AG10803 (cell line): ENCODE measurements around the gene RAE1.

Experiments used
- DNase-seq: peaks from one replicate; pipeline ENCODE4 v3.0.0; 2010; ENCODE audit warnings: low read depth
- H3K4me3 ChIP-seq: 2 replicates; pipeline ENCODE4 v1.5.1; 2011; ENCODE audit warnings: mild to moderate bottlenecking, low read length, control low read depth
- TF ChIP-seq, protein P1 (sequence below): conservative IDR thresholded peaks from 2 replicates; pipeline ENCODE4 v1.5.1; 2011; ENCODE audit warnings: mild to moderate bottlenecking, low read length, control low read depth, inconsistent platforms

The RAE1 gene

GRCh38 chr20:57397693-57398108 lies 46.6 kb downstream of the RAE1 start:
- no peak for DNase-seq
- H3K4me3 ChIP-seq: no peak overlapping the region
- TF ChIP-seq, protein P1, sequence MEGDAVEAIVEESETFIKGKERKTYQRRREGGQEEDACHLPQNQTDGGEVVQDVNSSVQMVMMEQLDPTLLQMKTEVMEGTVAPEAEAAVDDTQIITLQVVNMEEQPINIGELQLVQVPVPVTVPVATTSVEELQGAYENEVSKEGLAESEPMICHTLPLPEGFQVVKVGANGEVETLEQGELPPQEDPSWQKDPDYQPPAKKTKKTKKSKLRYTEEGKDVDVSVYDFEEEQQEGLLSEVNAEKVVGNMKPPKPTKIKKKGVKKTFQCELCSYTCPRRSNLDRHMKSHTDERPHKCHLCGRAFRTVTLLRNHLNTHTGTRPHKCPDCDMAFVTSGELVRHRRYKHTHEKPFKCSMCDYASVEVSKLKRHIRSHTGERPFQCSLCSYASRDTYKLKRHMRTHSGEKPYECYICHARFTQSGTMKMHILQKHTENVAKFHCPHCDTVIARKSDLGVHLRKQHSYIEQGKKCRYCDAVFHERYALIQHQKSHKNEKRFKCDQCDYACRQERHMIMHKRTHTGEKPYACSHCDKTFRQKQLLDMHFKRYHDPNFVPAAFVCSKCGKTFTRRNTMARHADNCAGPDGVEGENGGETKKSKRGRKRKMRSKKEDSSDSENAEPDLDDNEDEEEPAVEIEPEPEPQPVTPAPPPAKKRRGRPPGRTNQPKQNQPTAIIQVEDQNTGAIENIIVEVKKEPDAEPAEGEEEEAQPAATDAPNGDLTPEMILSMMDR: no peak

GRCh38 chr20:57398231-57398821 lies 47.3 kb downstream of the RAE1 start:
- H3K4me3 ChIP-seq: no peak overlapping the region
- DNase-seq: no peak
- TF ChIP-seq, protein P1: no peak

DNA sequence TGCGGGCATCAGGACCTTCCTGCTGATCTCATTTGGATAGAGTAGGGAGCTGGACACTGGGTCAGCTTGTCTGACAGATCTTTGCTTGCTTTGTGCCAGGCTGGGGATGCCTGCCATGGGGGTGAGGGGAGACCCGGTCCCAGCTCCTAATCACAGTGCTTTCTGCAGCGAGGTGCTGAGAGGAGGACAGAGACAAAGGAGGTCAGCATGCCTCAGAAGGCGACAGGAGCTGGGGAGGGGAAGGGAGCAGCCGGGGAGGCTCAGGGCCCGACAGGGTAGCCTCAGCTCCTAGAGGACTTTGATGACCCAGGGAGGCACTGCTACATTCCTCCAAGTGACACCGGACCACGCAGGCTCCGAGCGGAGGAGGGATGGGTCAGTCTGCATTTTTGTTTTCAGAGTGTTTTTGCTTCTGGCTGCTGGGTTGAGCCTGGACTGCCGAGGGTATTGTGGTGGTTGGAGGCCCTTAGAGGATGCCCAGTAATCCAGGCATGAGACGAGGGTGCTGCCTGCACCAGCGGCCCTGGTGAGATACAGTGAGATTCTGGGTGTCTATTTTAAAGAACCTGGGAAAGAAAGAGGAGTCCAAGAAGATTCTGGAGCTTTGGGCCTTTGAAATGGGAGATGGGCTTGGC lies 48.0 kb downstream of the RAE1 start:
- TF ChIP-seq, protein P1: no peak
- no peak overlapping the region for H3K4me3 ChIP-seq
- no peak for DNase-seq

GRCh38 chr20:57399587-57400155 lies 48.6 kb downstream of the RAE1 start:
- TF ChIP-seq, protein P1: no peak
- no peak overlapping the region for H3K4me3 ChIP-seq
- DNase-seq: no peak

GRCh38 chr20:57400231-57400701 lies 49.2 kb downstream of the RAE1 start:
- H3K4me3 ChIP-seq: no peak overlapping the region
- TF ChIP-seq, protein P1: no peak
- DNase-seq: no peak

DNA sequence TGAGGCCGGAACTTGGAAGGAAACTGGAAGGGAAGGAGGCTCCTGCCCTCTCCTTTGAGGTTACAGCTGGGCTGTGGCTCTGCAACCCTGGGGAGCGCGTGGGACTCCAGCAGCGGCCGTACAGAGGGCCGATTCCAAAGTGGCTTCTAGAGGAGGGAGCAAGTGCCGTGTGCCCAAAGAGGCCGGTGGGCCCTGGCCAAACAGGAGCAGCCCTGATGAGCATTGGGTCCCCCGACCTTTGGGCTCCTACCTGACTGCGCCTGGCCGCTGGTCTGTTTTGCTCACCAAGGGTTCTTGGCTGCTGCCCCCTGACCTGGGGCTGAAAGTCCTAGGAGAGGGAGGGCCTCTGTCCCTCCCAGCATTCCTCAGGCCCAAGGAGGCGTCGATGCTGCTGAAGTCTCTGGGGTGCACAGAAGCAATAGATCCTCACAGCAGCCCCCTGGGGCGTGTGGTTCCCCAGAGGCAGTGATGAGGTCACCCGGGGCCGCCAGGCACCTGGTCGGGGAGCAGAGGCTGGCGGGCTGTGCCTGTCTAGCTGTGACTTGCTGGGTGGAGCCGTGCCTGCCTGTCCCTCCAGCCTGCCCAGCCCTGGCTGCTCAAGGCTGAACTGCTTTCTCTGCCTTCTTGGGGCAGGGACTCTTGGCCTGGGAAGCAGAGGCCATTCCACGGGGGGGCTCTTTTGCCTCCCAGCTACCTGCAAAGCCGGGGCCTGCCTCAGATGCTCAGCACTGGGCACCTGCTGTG lies 49.9 kb downstream of the RAE1 start:
- DNase-seq: no peak
- TF ChIP-seq, protein P1: no peak
- H3K4me3 ChIP-seq: no peak overlapping the region
